ENCODE data around the gene SSU72.
"Not testable (repeated sequence)": the region's sequence is repeated elsewhere in the genome, so short reads cannot be mapped to it uniquely, and the experiment has no call there.

SSU72 gene

GRCh38 chr1:1511533-1512285 lies 63.0 kb downstream of the SSU72 start, which contains the start of gene ATAD3A:
ATAD3A (plus strand) TSS chr1:1512162; CDS start chr1:1512269, 107 bp downstream.
- Histone ChIP-seq H3K4me3 (ENCODE audit: low read length) (peak within 1 kb of the TSS; percentile 63), H3K9me3 (ENCODE audit: control insufficient read depth, low read depth, low read length) (no peaks in the 10 kb centered on the region), H3K27me3 (ENCODE audit: control insufficient read depth, insufficient read depth, low read length) (no peaks in the 10 kb centered on the region), H3K9ac (ENCODE audit: low read length) (peak within 1 kb of the TSS; percentile 77), H3K36me3 (ENCODE audit: control insufficient read depth, low read depth, low read length) (no peaks in the 10 kb centered on the region), H3K4me1 (ENCODE audit: control insufficient read depth, low read depth, low read length) (no peaks in the 10 kb centered on the region), H3K27ac (ENCODE audit: low read length) (peak within 1 kb of the TSS; percentile 86)

DNA sequence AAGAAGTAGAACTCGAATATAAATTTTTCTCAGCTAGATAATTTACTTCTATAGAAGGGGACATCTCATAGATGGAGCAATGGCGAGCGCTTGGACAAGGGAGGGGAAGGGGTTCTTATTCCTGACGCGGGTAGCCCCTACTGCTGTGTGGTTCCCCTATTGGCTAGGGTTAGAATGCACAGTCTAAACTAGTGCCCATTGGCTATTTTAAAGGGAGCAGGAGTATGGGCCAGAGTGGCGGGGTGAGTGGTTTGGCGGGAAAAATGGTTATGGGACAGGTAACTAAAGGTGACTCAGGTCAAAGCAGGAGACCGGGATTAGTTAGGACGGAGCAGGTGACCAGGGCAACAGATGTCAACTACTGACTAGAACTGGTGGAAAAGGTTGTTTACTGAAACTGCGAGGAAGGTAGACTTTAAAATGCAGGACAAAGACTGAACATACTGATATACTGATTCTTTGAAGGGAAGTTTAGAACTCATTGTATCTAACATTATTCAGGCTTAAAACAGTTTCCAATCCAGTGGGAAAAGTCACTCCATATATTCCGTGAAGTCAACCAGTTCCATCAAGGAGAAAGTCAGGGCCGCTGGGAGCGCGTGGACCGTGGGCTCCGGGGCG lies 63.6 kb downstream of the SSU72 start:
- H3K36me3 ChIP-seq (ENCODE audit: control insufficient read depth, low read depth, low read length) = no peaks in the 10 kb centered on the region
- no peaks in the 10 kb centered on the region for H3K4me1 ChIP-seq (ENCODE audit: control insufficient read depth, low read depth, low read length)

DNA sequence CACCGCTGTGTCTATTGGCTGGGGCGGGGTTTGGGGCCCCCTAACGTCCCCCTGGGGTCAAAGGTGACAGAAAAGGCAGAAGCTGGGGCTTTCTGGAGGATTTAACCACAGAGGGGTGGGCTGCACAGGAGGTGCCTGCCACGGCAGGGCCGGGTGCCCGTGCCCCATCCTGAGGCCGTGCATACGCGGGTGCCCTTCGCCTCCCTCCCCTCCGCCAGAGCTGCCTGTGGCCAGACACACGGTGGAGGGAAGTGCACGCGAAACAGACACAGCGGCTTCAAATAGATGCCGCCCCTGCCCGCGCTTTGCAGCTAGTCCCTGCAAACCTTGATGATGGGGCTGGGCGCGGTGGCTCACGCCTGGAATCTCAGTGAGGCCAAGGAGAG lies 65.2 kb downstream of the SSU72 start:
- H3K36me3 ChIP-seq (ENCODE audit: control insufficient read depth, low read depth, low read length); H3K27ac ChIP-seq (ENCODE audit: low read length); H3K27me3 ChIP-seq (ENCODE audit: control insufficient read depth, insufficient read depth, low read length); H3K4me3 ChIP-seq (ENCODE audit: low read length); H3K9ac ChIP-seq (ENCODE audit: low read length); H3K9me3 ChIP-seq (ENCODE audit: control insufficient read depth, low read depth, low read length); H3K4me1 ChIP-seq (ENCODE audit: control insufficient read depth, low read depth, low read length): not testable (repeated sequence)

More for the DNA sequence above, 63.6 kb downstream of the SSU72 start:
- Histone ChIP-seq H3K4me3 (ENCODE audit: low read length) (peak overlapping the region; percentile 63), H3K9ac (ENCODE audit: low read length) (peak overlapping the region; percentile 77), H3K27me3 (ENCODE audit: control insufficient read depth, insufficient read depth, low read length) (no peaks in the 10 kb centered on the region), H3K27ac (ENCODE audit: low read length) (peak overlapping the region; percentile 86), H3K9me3 (ENCODE audit: control insufficient read depth, low read depth, low read length) (no peaks in the 10 kb centered on the region)

GRCh38 chr1:1508775-1509464 lies 65.7 kb downstream of the SSU72 start:
- H3K9me3 ChIP-seq (ENCODE audit: control insufficient read depth, low read depth, low read length); H3K36me3 ChIP-seq (ENCODE audit: control insufficient read depth, low read depth, low read length); H3K27me3 ChIP-seq (ENCODE audit: control insufficient read depth, insufficient read depth, low read length); H3K4me1 ChIP-seq (ENCODE audit: control insufficient read depth, low read depth, low read length); H3K27ac ChIP-seq (ENCODE audit: low read length); H3K4me3 ChIP-seq (ENCODE audit: low read length); H3K9ac ChIP-seq (ENCODE audit: low read length): not testable (repeated sequence)

GRCh38 chr1:1507305-1507704 lies 67.4 kb downstream of the SSU72 start:
- Histone ChIP-seq H3K4me1 (ENCODE audit: control insufficient read depth, low read depth, low read length) (no peaks in the 10 kb centered on the region), H3K27me3 (ENCODE audit: control insufficient read depth, insufficient read depth, low read length) (no peaks in the 10 kb centered on the region), H3K4me3 (ENCODE audit: low read length) (no peak overlapping the region), H3K27ac (ENCODE audit: low read length) (no peak overlapping the region), H3K36me3 (ENCODE audit: control insufficient read depth, low read depth, low read length) (no peaks in the 10 kb centered on the region), H3K9me3 (ENCODE audit: control insufficient read depth, low read depth, low read length) (no peaks in the 10 kb centered on the region), H3K9ac (ENCODE audit: low read length) (no peak overlapping the region)

GRCh38 chr1:1505801-1506200 lies 68.9 kb downstream of the SSU72 start:
- H3K9ac ChIP-seq (ENCODE audit: low read length); H3K27me3 ChIP-seq (ENCODE audit: control insufficient read depth, insufficient read depth, low read length); H3K36me3 ChIP-seq (ENCODE audit: control insufficient read depth, low read depth, low read length); H3K27ac ChIP-seq (ENCODE audit: low read length); H3K9me3 ChIP-seq (ENCODE audit: control insufficient read depth, low read depth, low read length); H3K4me3 ChIP-seq (ENCODE audit: low read length); H3K4me1 ChIP-seq (ENCODE audit: control insufficient read depth, low read depth, low read length): not testable (repeated sequence)

GRCh38 chr1:1505366-1505798 lies 69.3 kb downstream of the SSU72 start:
- H3K9ac ChIP-seq (ENCODE audit: low read length); H3K27ac ChIP-seq (ENCODE audit: low read length); H3K4me1 ChIP-seq (ENCODE audit: control insufficient read depth, low read depth, low read length); H3K36me3 ChIP-seq (ENCODE audit: control insufficient read depth, low read depth, low read length); H3K27me3 ChIP-seq (ENCODE audit: control insufficient read depth, insufficient read depth, low read length); H3K9me3 ChIP-seq (ENCODE audit: control insufficient read depth, low read depth, low read length): not testable (repeated sequence)
- H3K4me3 ChIP-seq (ENCODE audit: low read length) = peak overlapping the region; percentile 22

DNA sequence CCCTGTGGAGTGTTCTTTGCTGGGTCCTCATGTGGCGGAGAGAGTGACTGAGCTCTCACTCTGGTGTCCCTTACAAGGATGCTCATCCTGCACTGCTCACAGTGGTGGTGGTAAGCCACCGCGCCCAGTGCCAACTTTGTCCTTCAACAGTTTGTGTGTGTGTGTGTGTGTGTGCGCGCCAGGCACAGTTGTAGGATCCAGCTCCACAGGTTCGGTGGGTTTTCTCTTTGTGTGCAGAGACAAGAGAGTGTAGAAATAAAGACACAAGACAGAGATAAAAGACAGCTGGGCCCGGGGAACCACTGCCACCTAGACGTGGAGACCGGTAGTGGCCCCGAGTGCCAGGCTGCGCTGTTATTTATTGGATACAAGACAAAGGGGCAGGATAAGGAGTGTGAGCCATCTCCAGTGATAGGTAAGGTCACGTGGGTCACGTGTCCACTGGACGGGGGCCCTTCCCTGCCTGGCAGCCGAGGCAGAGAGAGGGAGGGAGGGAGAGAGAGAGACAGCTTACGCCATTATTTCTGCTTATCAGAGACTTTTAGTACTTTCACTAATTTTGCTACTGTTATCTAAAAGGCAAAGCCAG lies 69.8 kb downstream of the SSU72 start:
- H3K36me3 ChIP-seq (ENCODE audit: control insufficient read depth, low read depth, low read length); H3K9me3 ChIP-seq (ENCODE audit: control insufficient read depth, low read depth, low read length); H3K4me1 ChIP-seq (ENCODE audit: control insufficient read depth, low read depth, low read length); H3K27ac ChIP-seq (ENCODE audit: low read length); H3K9ac ChIP-seq (ENCODE audit: low read length); H3K27me3 ChIP-seq (ENCODE audit: control insufficient read depth, insufficient read depth, low read length): not testable (repeated sequence)
- H3K4me3 ChIP-seq (ENCODE audit: low read length) = peak overlapping the region; percentile 22

DNA sequence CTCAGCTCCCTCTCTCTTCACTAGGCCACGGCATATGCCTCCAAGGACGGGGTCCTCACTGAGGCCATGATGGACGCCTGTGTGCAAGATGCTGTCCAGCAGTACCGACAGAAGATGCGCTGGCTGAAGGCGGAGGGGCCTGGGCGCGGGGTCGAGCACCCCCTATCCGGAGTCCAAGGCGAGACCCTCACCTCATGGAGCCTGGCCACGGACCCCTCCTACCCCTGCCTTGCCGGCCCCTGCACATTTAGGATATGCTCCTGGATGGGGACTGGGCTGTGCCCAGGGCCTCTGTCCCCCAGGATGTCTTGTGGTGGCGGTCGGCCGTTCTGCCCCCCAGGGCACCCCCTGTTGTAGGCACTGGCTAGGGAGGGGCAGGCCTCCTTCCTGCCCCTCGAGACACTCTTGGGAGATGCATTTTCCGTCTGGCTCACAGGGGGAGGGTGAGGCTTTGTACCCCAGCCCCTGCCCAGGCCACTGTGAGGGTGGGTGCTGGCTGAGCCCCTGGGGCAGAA lies 79.1 kb downstream of the SSU72 start:
- not testable (repeated sequence) for H3K4me1 ChIP-seq (ENCODE audit: control insufficient read depth, low read depth, low read length); H3K4me3 ChIP-seq (ENCODE audit: low read length); H3K27me3 ChIP-seq (ENCODE audit: control insufficient read depth, insufficient read depth, low read length); H3K9ac ChIP-seq (ENCODE audit: low read length); H3K27ac ChIP-seq (ENCODE audit: low read length); H3K9me3 ChIP-seq (ENCODE audit: control insufficient read depth, low read depth, low read length)
- peaks cover 19% of the 10 kb centered on the region for H3K36me3 ChIP-seq (ENCODE audit: control insufficient read depth, low read depth, low read length)

- H3K27ac ChIP-seq (ENCODE audit: low read length); H3K4me1 ChIP-seq (ENCODE audit: control insufficient read depth, low read depth, low read length); H3K9ac ChIP-seq (ENCODE audit: low read length); H3K4me3 ChIP-seq (ENCODE audit: low read length); H3K27me3 ChIP-seq (ENCODE audit: control insufficient read depth, insufficient read depth, low read length); H3K9me3 ChIP-seq (ENCODE audit: control insufficient read depth, low read depth, low read length): not testable (repeated sequence)
- H3K36me3 ChIP-seq (ENCODE audit: control insufficient read depth, low read depth, low read length) = peaks cover 28% of the 10 kb centered on the region
These were observed 80.4 kb downstream of the SSU72 start for GRCh38 chr1:1494311-1494710.

All from iPS-18a (cell line).